NCI-H524 (cell line): Measurements from ENCODE around the gene POLR3A.
"Not testable (repeated sequence)": the region's sequence is repeated elsewhere in the genome, so short reads cannot be mapped to it uniquely, and the experiment has no call there.

Source experiments
- DNase-seq, 2 experiments: peaks; one replicate each; lab custom pipeline; 2025; lab: John Stamatoyannopoulos, UW

POLR3A gene

DNA sequence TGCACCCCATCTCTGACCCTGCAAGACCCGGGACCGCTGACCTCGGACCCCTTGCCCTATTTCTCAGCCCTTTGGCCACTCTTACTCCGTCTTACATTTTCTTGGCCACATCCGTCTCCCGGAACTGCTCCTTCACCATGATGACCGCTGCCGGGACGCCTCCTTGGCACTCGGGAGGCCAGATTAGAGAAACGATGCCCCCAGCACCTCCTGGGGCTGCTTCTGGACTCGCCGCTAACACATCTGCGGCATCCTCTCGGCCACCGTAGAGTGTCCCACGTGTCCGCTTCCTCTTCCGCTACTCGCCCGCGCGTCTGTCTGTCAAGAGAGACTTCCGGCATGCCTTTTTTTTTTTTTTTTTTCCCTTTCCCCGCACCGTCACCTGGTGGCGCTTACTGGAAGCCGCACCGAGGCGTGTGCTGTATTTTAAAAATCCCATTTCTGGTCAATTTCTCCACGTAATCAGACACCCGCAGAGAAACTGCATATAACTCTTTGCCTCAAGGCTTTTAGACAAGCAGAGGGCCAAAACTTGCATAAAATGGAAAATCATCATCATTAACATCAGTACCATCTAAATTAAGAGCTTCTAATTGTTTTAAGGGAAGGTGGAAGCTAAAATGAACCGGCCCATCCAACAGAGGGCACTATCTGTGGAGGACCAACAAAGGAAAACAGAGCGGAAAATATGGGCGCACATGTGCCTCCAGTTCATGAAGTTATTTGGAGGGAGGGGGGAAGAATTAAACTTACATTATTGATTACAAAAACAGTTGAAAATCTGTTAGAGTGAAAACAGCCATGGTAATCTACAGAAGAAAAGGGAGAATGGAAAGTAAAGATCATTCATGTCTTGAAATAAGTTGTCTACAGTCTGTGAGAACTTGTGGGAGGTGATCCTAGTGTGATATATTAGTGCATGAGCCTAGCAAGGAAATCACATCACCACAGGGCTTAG lies at the start of gene POLR3A:
Gene POLR3A, minus strand, starts transcription at position 247 of the 958 bp plus-strand sequence. Its CDS starts 108 bp downstream, at position 139.
- DNase-seq = peak; percentile 62 to 87

DNA sequence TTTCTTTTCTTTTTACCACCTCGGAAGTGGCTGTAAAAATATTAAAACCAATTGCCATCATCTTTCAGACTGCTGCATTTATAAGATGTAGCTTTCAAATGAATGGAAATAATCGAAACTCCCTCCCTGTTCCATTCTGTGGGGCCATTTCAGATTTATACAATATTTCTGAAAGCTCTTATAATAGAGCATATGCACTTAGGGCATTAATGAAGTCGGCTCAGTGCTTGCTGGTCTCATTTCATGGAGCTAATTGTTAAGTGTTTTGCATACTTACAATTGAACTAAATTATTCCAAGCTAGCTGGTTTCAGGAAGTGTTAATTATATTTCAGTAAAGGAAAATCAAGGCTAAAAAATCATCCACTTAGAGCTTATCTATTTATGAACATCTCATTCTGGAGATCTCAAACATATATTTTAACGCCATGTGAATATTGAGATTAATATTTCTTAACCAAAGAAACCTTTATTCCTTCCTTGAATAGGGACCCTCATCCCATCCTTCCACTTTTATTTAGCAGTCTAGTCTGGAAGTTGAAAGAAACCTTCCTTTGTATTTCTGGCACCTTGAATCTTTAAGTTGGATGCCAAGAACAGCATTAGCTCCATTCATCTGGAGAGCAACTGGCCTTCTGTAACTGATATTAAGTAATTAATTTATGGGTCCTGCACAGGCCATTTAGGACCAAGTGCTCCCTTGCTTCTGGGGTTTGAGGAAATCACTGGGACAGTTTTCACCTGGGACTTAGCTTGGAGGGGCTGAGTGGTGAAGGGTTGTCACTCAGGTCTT lies 49.4 kb upstream of the POLR3A start:
- DNase-seq = no peak

DNA sequence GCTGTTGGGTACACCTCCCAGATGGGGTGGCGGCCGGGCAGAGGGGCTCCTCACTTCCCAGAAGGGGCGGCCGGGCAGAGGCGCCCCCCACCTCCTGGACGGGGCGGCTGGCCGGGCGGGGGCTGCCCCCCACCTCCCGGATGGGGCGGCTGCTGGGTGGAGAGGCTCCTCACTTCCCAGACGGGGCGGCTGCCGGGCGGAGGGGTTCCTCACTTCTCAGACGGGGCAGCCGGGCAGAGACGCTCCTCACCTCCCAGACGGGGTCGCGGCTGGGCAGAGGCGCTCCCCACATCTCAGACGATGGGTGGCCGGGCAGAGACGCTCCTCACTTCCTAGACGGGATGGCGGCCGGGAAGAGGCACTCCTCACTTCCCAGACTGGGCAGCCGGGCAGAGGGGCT lies 46.5 kb upstream of the POLR3A start:
- not testable (repeated sequence) for DNase-seq

DNA sequence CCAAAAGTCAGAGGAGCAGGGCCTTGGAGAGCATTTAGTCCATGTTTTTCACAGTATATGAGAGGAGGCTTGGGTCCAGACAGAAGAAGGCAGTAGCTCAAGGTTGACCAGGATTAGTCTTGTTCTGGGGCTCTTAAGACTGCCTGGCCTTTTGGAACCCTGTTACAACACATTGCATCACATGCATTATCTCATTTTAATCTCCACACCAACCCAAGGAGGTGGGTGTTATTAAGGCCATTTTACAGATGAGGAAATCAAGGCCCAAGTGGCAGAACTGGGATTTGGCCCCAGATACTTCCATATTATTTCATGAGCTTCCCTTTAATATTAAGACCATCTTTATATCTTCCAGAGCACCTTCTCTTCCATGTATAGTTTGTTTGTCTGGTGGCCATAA lies 43.2 kb upstream of the POLR3A start:
- no peak for DNase-seq

DNA sequence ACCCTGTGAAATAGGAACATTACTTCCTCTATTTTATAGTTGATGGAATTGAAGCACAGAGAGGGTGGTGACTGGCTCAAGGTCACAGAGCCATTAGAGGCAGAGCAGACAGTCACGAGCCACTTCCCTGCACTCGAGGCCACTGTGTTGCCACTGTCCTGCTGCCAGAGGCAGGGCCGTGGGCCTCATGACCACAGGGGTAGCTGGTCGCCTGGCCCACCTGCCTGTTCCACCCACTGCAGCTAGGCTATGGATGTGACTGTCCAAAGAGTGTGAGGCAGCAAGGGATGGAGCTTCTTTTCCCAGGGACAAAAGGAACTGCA lies 42.5 kb upstream of the POLR3A start:
- DNase-seq = no peak

DNA sequence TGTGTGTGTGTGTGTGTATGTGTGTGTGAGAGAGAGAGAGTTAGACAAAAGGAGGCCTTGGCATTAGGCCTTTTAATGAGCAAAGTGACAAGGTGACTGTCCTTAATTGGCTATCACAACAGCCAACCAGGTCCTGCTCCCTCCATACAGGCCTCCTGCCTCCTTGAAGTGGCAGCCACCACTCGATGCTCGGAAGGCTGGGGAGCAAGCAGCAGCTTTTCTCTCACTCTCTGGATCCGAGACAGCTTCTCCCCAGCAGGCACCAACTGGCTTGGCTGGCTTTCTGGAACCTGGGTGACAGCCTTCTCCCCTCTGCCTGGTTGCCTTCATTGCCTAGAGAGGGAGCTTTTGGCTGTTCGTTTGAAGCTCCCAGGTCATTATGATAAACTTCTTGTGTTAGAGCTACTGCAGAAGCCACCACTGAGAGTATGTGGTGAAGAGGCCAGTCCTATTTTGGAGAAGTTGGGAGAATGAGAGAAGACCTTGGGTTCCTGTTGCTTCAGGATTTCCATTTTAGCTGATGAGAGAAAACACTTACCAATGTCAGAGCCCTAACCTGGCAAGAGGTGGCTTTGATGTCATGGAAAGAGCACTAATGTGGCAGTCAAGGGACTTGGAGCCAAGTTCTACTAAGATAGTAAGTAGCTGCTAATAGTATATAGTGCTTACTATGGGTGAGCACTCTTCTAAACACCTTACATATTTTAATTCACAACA lies 42.0 kb upstream of the POLR3A start:
- DNase-seq = no peak

DNA sequence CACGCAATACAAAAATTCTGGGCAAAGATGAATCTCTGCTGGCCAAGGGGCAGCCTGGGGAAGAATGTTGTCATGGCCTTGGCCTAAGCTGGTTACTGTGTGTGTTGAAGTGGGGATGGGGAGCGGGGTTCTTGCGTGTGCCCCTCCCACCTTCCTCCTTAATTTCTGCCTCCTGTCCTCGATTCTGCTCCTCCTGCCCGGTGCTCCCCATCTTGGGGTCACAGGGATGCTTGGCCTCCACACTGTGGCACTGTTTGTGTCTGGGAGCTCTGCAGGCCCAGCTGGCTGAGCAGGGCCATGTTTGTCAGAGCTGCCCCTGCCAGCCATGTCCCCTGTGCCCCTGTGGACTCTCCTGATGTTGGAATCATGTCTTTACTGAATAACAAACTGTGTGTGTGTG lies 41.4 kb upstream of the POLR3A start:
- DNase-seq = no peak

DNA sequence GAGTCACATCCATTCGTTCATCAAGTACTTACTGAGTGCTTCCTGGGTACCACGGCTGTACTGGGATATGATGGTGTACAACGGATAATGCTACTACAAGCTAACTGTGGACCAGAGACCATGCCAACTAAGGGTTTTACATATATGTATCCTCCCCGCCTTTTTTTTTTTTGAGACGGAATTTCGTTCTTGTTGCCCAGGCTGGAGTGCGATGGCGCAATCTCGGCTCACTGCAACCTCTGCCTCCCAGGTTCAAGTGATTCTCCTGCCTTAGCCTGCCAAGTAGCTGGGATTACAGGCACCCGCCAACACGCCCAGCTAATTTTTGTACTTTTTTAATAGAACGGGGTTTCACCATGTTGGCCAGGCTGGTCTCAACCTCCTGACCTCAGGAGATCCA lies 40.7 kb upstream of the POLR3A start:
- not testable (repeated sequence) for DNase-seq

DNA sequence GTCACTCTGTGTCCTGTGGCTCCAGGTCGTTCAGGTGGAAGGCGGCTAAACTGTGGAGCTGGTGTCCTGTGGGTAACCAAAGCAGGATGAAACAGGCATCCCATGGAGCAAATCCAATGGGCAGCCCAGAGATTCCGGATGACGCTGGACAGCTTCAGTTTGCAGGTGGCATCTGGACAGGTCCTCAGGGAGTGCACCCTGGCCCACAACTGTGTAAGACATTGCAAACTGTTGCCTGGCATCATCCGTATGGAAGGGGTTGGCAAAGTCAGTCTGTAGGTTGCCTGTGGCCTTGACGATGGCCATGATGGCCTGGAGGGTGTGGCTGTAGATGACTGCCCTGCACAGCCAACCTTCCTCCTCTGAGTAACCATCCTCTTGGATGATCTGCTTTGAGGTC lies 39.8 kb upstream of the POLR3A start:
- DNase-seq = no peak

DNA sequence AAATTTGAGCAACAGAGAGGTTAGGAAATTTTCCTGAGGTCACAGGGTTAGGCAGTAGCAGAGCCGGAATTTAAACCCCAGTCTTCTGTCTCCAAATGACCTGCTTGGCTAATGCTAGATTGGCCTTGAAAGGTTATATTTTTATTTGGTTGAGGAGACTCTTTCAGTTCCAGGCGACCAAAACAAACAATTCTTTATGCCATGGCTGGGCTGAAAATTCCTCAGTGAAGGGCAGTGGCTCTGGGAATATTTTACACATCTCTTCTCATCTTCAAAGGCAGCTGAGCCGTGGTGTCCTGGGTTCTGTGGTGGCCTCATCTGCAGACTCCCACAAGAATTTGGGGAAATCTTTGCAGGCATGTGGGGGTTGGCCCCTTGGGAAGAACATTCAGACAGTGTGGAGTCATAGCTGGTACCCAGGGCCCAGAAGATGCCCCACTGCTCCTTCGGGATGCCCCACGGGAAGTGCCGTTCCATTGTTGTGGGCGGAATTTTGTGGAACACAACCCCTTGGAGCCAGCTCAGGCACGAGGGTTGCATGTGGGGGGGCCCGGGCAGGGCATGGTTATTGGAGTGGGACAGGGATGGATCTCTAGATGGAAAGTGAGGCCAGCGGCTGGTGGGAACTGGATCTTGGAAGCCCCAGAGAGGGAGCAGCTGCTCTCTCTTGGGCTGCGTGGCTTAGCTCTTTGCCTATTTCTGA lies 37.6 kb upstream of the POLR3A start:
- DNase-seq = no peak

DNA sequence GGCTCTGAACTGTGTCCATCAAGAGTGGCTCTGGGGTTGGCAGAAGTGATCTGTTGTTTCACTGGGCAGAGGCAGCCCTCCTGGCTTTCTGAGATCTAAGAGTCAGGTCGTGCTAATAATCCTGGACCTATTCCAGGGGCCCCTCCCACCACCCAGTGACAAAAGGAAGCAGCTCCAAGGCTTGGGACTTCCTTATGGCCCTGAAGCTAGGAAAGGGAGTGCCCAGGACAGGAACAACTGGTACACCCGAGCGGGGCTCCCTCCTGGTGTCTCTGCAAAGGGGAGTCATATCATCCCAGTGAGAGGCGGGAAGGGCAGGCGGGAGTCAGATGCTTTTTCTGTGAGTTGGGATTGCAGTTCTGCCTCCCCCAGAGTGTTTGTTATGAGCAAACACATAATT lies 36.7 kb upstream of the POLR3A start:
- peak in 1 of 2 experiments; percentile 40 for DNase-seq

DNA sequence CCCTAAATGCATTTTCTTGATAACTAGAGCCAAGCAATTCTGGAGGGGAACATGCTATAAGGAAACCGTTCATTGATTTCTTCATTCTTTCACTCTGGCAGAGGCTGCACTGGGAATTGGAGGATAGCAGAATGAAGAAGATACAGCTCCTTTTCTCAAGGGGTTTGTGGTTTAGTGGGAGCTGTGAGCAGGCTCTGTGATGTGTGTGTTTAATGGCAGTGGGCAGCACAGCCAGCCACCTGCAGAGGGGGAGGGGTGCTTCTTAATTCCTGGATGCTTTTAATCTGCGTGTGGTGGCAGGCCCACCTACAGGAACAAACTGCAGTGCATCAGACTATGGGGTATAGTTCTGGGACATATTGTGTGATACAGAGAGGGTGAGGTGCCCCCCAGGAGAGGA lies 36.3 kb upstream of the POLR3A start:
- DNase-seq = peak in 1 of 2 experiments; percentile 35

DNA sequence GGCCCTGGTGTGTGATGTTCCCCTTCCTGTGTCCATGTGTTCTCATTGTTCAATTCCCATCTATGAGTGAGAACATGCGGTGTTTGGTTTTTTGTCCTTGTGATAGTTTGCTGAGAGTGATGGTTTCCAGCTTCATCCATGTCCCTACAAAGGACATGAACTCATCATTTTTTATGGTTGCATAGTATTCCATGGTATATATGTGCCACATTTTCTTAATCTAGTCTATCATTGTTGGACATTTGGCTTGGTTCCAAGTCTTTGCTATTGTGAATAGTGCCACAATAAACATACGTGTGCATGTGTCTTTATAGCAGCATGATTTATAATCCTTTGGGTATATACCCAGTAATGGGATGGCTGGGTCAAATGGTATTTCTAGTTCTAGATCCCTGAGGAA lies 35.6 kb upstream of the POLR3A start:
- not testable (repeated sequence) for DNase-seq

DNA sequence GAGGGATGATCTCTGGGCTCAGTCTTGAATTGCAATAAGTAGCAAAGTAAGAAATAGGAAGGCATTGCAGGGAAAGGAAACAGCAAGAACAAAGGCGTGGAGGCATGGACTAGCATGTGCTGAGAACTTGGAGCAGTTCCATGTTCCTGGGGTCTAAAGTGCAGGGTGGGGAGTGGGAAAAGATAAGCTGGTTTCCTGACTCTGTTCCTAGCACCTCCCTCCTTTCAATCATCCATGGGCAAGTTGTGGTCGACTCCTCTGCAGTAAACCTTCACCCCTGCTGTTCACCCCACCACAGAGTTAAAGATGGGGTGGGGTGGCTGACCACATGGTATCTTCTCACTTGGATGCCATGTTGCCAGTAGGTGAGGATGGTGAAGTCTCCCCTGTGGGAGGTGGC lies 33.9 kb upstream of the POLR3A start:
- DNase-seq = no peak

DNA sequence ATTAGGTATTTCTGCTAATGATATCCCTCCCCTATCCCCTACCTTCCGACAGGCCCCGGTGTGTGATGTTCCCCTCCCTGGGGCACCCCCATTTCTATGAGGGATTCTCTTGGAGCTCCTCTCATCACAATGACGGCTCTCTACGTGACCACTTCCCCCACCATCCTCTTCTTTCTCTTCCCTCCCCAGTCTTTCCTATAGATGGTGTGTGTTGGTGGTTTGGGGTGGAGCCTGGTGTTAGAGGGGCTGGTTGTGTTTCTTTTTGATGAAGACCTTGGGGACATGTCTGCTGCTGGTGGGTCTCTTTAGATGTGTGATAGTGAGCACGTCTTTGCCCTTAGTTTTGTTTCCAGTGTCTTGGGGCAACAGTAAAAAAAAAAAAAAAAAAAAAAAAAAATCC lies 33.0 kb upstream of the POLR3A start:
- no peak for DNase-seq

DNA sequence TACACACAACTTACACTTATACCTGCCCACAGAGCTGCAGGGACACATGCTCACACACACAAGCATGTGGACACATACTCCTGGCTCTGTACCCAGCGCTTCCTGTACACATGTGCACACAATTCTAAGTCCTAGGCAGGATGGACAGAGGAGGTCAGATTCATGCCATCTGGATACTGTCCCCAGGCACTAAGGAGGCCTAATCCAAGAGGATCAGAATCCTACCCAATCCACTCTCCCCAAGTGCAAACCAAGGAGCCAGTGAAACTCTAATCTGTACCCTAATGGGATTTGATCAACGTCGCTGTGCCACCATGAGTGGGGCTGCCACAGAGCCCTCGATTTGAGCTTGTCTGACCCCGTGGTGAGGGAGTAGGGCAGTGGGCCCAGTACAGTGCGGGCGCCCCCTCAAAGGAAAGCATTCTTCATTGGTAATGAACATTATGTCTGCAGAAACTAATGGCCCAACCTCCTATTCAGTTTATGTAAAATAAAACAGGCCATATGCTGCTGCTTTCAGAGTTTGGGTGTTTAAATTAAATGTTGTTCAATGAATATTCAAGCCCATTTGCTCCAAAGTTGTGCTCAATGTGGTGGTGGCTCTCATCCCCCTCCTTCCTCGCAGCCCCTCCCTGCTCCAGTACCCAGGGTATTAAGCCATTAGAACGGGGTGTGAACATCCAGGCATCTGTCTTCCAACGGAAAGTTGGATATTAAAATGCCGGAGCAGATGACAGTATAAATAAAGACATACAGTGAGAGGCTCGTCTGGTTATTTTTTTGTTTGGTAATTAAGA lies 30.8 kb upstream of the POLR3A start:
- DNase-seq = peak; percentile 76 to 84

DNA sequence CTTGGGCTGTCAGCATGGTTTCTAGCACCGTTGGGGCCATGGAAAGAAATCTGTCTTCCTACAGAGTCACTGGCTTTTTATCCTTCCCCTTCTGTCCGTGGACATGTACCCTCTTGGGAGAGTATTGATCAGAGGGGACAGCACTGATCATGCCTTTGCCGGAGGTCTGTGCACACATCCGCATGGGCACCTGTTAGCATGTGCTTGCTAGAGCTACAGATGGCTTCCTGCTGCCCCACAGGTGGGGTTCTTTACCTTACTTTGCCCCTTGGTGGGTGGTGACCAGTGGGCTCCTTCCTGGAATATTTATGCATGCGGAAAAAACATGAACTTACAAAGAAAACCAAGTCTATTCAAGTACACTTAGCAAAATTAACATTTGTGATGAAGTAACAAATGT lies 29.2 kb upstream of the POLR3A start:
- no peak for DNase-seq

DNA sequence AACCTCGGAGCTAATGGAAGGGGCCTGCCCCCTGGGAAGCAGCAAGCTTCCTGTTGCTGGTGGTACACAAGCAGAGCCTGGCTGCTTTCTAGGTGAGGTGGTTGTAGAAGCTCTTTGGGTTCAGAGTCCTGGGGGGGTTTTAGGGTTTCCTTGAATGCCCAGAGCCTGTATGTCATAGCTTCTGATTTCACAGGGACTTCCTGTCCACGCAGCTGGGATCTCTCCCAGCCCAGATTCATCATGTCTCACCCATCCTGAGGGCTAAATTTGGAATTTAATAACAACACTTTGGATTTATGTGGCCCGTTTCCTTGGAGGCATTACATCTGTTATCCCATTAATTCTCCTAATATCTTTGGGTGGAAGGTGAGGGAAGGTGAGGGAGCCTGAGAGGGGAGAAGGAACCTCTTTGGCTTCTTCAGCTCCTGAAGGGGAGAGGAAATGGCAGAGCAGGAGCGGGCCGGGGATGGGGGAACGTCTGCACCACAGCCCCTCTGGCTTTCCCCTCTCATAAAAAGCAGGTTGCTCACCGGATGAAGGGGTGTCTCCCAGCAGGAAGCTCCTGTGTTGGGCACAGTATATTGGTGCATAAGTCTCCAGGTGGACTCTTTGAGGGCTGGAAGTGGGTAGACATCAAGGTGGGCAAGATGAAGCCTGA lies 24.0 kb upstream of the POLR3A start:
- DNase-seq = no peak

DNA sequence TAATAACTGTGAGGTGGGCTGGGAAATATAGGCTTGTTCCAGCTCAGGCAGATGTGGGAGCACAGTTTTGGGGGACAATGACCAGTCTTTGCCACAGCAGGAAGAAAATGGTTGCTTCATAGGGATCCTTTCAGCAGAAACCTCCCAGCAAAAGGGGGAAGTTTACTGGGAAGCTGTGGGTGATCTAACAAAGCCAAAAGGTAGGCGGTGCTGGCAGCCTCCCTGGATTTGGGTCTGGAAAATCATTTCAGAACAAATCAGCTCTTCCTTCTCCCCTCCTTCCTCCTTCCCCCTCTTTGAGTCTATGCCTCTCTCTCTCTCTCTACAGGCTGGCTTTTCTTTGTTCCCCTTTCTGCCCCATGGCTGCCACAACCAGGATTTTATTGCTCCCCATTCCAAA lies 20.5 kb upstream of the POLR3A start:
- DNase-seq = no peak

DNA sequence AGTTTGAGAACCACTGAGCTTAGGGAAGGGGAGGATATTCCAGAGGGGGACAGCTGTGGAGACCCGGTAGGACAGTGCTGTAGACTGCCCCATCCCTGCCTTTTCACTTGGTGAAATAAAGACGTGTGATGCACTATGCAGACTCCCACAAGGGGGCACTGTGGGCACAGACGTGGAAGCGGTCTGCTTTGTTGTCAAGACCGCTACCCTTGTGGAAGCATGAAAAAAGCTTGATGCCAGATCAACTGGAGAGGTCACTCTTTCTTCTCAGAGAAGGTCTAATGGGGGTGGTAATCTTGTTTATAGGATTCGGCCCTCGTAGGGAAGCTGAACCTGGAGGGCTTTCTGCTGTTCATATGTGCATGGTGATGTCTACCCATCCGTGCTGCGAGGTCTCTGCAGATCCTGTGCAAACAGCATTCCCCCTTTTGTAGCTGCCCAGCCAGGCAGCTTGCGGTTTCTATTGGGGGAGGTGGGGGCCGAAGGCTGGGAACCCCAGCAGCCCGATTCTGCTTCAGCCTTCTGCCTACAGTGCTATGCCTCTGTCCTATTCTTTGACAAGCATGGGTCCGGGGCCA lies 18.1 kb upstream of the POLR3A start:
- DNase-seq = peak; percentile 65 to 89
